ENCODE results near the gene TRABD2B. TPM values are rescaled to one million over a fixed set of nuclear protein-coding genes. Genes with fewer than 3 reads are reported as not detected.

TRABD2B gene
- total and polyA plus RNA-seq, 2 experiments from 2014 or later = not detected

GRCh38 chr1:47984175-47984789 lies 12.9 kb downstream of the TRABD2B start:
- in situ Hi-C loops (cut with MboI) = no loop called here
- H3K4me2 ChIP-seq (ENCODE audit: unreplicated experiment) = no peak overlapping the region

GRCh38 chr1:47983691-47984090 lies 13.5 kb downstream of the TRABD2B start:
- H3K36me3 ChIP-seq (ENCODE audit: low read depth) = no peaks in the 10 kb centered on the region

More at GRCh38 chr1:47984175-47984789, 12.9 kb downstream of the TRABD2B start:
- H3K9me2 ChIP-seq (ENCODE audit: insufficient read depth) = no peaks in the 10 kb centered on the region
- WGBS, 2 experiments (ENCODE audit: low coverage in 1 of 2, low lambda C conversion rate in 2 of 2, missing lambda C conversion rate in 2 of 2) = 85 to 86% methylated on average over 39 to 46 of the region's 46 CpGs
- H3K79me2 ChIP-seq (ENCODE audit: insufficient read depth) = no peaks in the 10 kb centered on the region
- H3K4me3 ChIP-seq = no peak overlapping the region
- H3K27me3 ChIP-seq (replicated peaks; ENCODE audit: insufficient read depth) = peaks cover 29% of the 10 kb centered on the region; the same call in 1 of the 2 replicates
- H3K4me1 ChIP-seq (ENCODE audit: insufficient read depth) = no peaks in the 10 kb centered on the region
- no peaks in the 10 kb centered on the region for H4K20me1 ChIP-seq (ENCODE audit: insufficient read depth)
- H2AFZ ChIP-seq = no peak overlapping the region
- DNase-seq = no peak
- no peaks in the 10 kb centered on the region for H3K36me3 ChIP-seq (ENCODE audit: low read depth)
- TF ChIP-seq EZH2phosphoT487 (IDR thresholded peaks at IDR 0.05; ENCODE audit: insufficient read depth, low read depth) (no peak), EZH2 (IDR thresholded peaks at IDR 0.05; ENCODE audit: insufficient read depth, poor library complexity, severe bottlenecking) (no peak)
- no peaks in the 10 kb centered on the region for H3K9me3 ChIP-seq (ENCODE audit: low read depth)
- no peak overlapping the region for H3K27ac ChIP-seq
- no peaks in the 10 kb centered on the region for H3F3A ChIP-seq (ENCODE audit: insufficient read depth)
- no peak overlapping the region for H3K9ac ChIP-seq

GRCh38 chr1:47981667-47982350 lies 15.4 kb downstream of the TRABD2B start:
- H3K27me3 ChIP-seq (replicated peaks; ENCODE audit: insufficient read depth) = 0 out of 2 replicates have a peak, but pooled peaks cover 4% of the 10 kb centered on the region
- in situ Hi-C loops (cut with MboI) = no loop called here
- H3K4me1 ChIP-seq (ENCODE audit: insufficient read depth) = no peaks in the 10 kb centered on the region
- H2AFZ ChIP-seq = no peak overlapping the region
- H3K4me2 ChIP-seq (ENCODE audit: unreplicated experiment) = no peak overlapping the region
- no peaks in the 10 kb centered on the region for H3K9me2 ChIP-seq (ENCODE audit: insufficient read depth)
- H3K4me3 ChIP-seq = no peak overlapping the region
- H4K20me1 ChIP-seq (ENCODE audit: insufficient read depth) = no peaks in the 10 kb centered on the region
- H3K9ac ChIP-seq = no peak overlapping the region
- no peak for TF ChIP-seq EZH2 (IDR thresholded peaks at IDR 0.05; ENCODE audit: insufficient read depth, poor library complexity, severe bottlenecking)
- TF ChIP-seq EZH2phosphoT487 (IDR thresholded peaks at IDR 0.05; ENCODE audit: insufficient read depth, low read depth) = no peak
- no peaks in the 10 kb centered on the region for H3F3A ChIP-seq (ENCODE audit: insufficient read depth)
- H3K9me3 ChIP-seq (ENCODE audit: low read depth) = no peaks in the 10 kb centered on the region
- no peak overlapping the region for H3K27ac ChIP-seq
- no peak for DNase-seq
- no peaks in the 10 kb centered on the region for H3K79me2 ChIP-seq (ENCODE audit: insufficient read depth)
- no peaks in the 10 kb centered on the region for H3K36me3 ChIP-seq (ENCODE audit: low read depth)

More at GRCh38 chr1:47983691-47984090, 13.5 kb downstream of the TRABD2B start:
- Histone ChIP-seq H3K4me2 (ENCODE audit: unreplicated experiment) (no peak overlapping the region), H3K79me2 (ENCODE audit: insufficient read depth) (no peaks in the 10 kb centered on the region), H3K9me3 (ENCODE audit: low read depth) (no peaks in the 10 kb centered on the region), H3F3A (ENCODE audit: insufficient read depth) (no peaks in the 10 kb centered on the region), H3K9me2 (ENCODE audit: insufficient read depth) (no peaks in the 10 kb centered on the region), H3K27me3 (replicated peaks; ENCODE audit: insufficient read depth) (peaks cover 23% of the 10 kb centered on the region; the same call in 1 of the 2 replicates), H3K9ac (no peak overlapping the region), H3K27ac (no peak overlapping the region), H3K4me3 (no peak overlapping the region), H3K4me1 (ENCODE audit: insufficient read depth) (no peaks in the 10 kb centered on the region), H2AFZ (no peak overlapping the region), H4K20me1 (ENCODE audit: insufficient read depth) (no peaks in the 10 kb centered on the region)
- in situ Hi-C loops (cut with MboI) = no loop called here
- TF ChIP-seq EZH2 (IDR thresholded peaks at IDR 0.05; ENCODE audit: insufficient read depth, poor library complexity, severe bottlenecking) = no peak
- TF ChIP-seq EZH2phosphoT487 (IDR thresholded peaks at IDR 0.05; ENCODE audit: insufficient read depth, low read depth) = no peak
- WGBS, 2 experiments (ENCODE audit: low coverage in 1 of 2, low lambda C conversion rate in 2 of 2, missing lambda C conversion rate in 2 of 2) = 47 to 48% methylated on average over 12 of the region's 12 CpGs
- DNase-seq = no peak

- in situ Hi-C loops (cut with MboI) = no loop called here
- 70 to 85% methylated on average over 3 of the region's 3 CpGs for WGBS, 2 experiments (ENCODE audit: low coverage in 1 of 2, low lambda C conversion rate in 2 of 2, missing lambda C conversion rate in 2 of 2)
Measured at GRCh38 chr1:47980501-47980900, 16.7 kb downstream of the TRABD2B start.

More at GRCh38 chr1:47980501-47980900, 16.7 kb downstream of the TRABD2B start:
- Histone ChIP-seq H3K4me3 (no peak overlapping the region), H3F3A (ENCODE audit: insufficient read depth) (no peaks in the 10 kb centered on the region), H3K9me3 (ENCODE audit: low read depth) (no peaks in the 10 kb centered on the region), H3K36me3 (ENCODE audit: low read depth) (no peaks in the 10 kb centered on the region), H4K20me1 (ENCODE audit: insufficient read depth) (no peaks in the 10 kb centered on the region), H3K79me2 (ENCODE audit: insufficient read depth) (no peaks in the 10 kb centered on the region), H3K9ac (no peak overlapping the region), H3K4me1 (ENCODE audit: insufficient read depth) (no peaks in the 10 kb centered on the region), H3K27ac (no peak overlapping the region), H3K27me3 (replicated peaks; ENCODE audit: insufficient read depth) (no peaks in the 10 kb centered on the region), H3K4me2 (ENCODE audit: unreplicated experiment) (no peak overlapping the region), H3K9me2 (ENCODE audit: insufficient read depth) (no peaks in the 10 kb centered on the region), H2AFZ (no peak overlapping the region)
- DNase-seq = no peak
- no peak for TF ChIP-seq EZH2phosphoT487 (IDR thresholded peaks at IDR 0.05; ENCODE audit: insufficient read depth, low read depth)
- no peak for TF ChIP-seq EZH2 (IDR thresholded peaks at IDR 0.05; ENCODE audit: insufficient read depth, poor library complexity, severe bottlenecking)

All from GM23248 (cell line).